SW 1271 (cell line): ENCODE results near the gene BCAR3.

Source experiments
- DNase-seq, 2 experiments: peaks; one replicate each; lab custom pipeline; 2025; lab: John Stamatoyannopoulos, UW

The BCAR3 gene

GRCh38 chr1:93638981-93639380 is 42.7 kb downstream of the BCAR3 start:
- no peak for DNase-seq

GRCh38 chr1:93638307-93638847 is 43.3 kb downstream of the BCAR3 start:
- DNase-seq, result no peak

- DNase-seq, result no peak
Measured at GRCh38 chr1:93636712-93637111, 44.9 kb downstream of the BCAR3 start.

GRCh38 chr1:93635614-93636543 is 45.8 kb downstream of the BCAR3 start:
- no peak for DNase-seq

GRCh38 chr1:93633313-93633712 is 48.3 kb downstream of the BCAR3 start:
- DNase-seq, result no peak

GRCh38 chr1:93631626-93632365 is 49.8 kb downstream of the BCAR3 start:
- peak in 1 of 2 experiments; percentile 21 for DNase-seq

- peak in 1 of 2 experiments; percentile 14 for DNase-seq
Measured at GRCh38 chr1:93630168-93630567, 51.5 kb downstream of the BCAR3 start.

GRCh38 chr1:93629101-93630059 is 52.3 kb downstream of the BCAR3 start:
- DNase-seq, result peak in 1 of 2 experiments; percentile 85

GRCh38 chr1:93628681-93629080 is 53.0 kb downstream of the BCAR3 start:
- no peak for DNase-seq

GRCh38 chr1:93625582-93626327 is 55.9 kb downstream of the BCAR3 start:
- peak; percentile 25 to 72 for DNase-seq

- DNase-seq, result peak in 1 of 2 experiments; percentile 47
Measured at GRCh38 chr1:93623875-93624274, 57.8 kb downstream of the BCAR3 start.

- no peak for DNase-seq
Measured at GRCh38 chr1:93623436-93623835, 58.2 kb downstream of the BCAR3 start.

GRCh38 chr1:93621246-93621645 is 60.4 kb downstream of the BCAR3 start:
- DNase-seq, result no peak

- DNase-seq, result no peak
Measured at GRCh38 chr1:93620841-93621210, 60.8 kb downstream of the BCAR3 start.

- no peak for DNase-seq
Measured at GRCh38 chr1:93620172-93620840, 61.3 kb downstream of the BCAR3 start.

- no peak for DNase-seq
Measured at GRCh38 chr1:93619507-93620171, 62.0 kb downstream of the BCAR3 start.

GRCh38 chr1:93617670-93618499 is 63.8 kb downstream of the BCAR3 start:
- DNase-seq, result no peak

GRCh38 chr1:93616996-93617669 is 64.5 kb downstream of the BCAR3 start:
- DNase-seq, result peak in 1 of 2 experiments; percentile 23
